Stimulated activated CD4-positive, alpha-beta T cell treated with anti-CD3 and anti-CD28 coated beads, Interleukin-4, amount 100 ng/mL, for 48 hours (primary cell): ENCODE results near the gene TAGLN.
A peak's percentile ranks its signal among the peaks of the same experiment; 100 is the strongest.

Source experiments
- DNase-seq, 2 donors: peaks; one replicate each; pipeline ENCODE4 v3.0.0-alpha.2; 2020; ENCODE audit warnings: low read depth in 2 of 2

Gene TAGLN

GRCh38 chr11:117214404-117215110, 15.4 kb downstream of the TAGLN start:
- DNase-seq: no peak

GRCh38 chr11:117217141-117218084, 18.2 kb downstream of the TAGLN start:
- no peak for DNase-seq

- no peak for DNase-seq
Measured at GRCh38 chr11:117218133-117218915, 19.2 kb downstream of the TAGLN start.

DNA sequence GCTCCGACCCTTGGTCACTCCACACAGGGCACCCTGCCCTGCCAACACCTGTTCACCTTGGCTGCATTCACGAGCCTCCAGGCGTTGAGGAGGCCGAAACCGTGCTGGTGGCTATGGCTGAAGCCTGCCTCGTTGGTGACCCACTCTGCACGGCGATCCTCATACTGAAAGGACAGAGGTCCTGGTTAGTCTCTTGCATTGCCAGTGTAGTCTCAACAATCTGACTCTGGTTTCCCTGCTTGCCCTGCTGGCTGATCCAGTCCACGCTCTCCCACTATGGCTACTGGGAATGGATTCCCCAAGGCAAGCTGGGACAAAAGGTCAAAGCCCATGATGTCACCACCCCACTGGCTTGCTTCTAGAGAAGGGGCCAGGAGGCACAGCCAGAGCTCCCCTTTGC, 19.8 kb downstream of the TAGLN start:
- DNase-seq: no peak

GRCh38 chr11:117219455-117219854, 20.3 kb downstream of the TAGLN start:
- no peak for DNase-seq

DNA sequence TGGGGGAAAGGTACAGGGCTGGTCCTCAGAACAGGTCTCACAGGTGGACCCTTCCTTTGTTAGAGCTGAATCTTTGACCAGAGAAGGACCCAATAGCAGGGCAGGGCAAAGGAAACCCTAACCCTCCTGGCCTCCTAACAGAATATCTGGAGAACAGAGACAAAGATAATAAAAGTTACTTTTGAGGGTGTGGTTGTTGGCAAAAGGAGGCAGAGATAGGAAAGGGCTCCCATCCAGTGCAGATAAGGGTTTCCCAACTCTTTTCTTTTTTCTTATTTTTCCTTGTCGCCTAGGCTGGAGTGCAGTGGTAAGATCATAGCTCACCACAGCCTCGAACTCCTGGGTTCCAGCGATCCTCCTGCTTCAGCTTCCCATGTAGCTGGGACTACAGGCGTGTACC, 20.8 kb downstream of the TAGLN start:
- DNase-seq: no peak

DNA sequence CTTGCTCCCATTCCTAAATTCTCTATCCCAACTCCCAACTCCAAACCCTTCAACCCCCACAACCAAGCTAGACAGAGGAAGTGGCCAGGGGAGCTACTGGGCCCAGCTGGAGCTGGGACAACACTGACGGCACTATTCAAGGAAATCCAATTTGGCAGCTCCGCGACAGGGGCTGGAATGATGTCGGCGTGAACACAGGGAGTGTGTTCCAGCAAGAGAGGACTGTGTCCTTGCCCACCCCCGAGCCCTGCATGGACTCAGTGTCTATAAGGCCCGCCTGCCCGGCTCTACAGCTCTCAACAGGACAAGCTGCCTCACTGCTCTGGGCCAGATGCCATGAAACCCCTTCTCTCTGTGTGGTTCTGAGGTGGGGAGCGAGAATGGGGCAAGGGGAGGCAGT, 21.4 kb downstream of the TAGLN start:
- DNase-seq: no peak

GRCh38 chr11:117220999-117221774, 22.0 kb downstream of the TAGLN start:
- DNase-seq: no peak

DNA sequence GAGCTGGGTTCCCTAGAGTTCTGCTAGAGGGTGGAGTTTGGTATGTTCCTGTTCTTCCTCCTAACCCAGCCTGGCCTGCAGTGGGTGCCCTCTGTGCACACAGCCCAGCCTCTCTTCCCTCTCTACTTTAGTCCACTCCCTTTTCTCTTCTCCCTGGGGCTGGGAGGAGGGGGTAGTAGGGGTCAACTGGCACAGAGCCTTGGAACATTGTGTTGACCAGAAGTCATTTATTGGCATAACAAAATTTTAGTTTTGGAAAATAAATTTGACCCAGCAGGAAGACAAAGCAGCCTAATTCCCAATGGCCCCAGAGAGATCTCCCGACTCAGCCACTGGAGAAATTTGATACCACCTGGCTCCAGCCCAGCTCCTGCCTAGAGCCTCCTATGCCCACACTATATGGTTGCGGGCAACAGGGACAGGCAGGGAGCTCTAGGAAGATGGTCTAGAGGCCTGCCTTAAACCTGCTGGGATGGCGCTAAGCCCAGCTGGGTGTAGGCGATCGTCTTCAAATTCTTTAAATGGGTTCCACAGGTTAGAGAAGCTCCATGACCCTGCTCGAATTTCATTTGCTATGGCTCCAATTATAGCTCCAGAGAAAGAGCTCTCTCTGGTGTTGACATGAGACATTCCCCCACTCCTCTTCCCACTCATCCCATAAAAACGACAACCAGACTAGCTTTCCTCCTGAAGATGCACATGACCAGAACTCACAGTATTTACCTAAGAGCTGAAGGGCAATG, 22.8 kb downstream of the TAGLN start:
- DNase-seq: no peak

DNA sequence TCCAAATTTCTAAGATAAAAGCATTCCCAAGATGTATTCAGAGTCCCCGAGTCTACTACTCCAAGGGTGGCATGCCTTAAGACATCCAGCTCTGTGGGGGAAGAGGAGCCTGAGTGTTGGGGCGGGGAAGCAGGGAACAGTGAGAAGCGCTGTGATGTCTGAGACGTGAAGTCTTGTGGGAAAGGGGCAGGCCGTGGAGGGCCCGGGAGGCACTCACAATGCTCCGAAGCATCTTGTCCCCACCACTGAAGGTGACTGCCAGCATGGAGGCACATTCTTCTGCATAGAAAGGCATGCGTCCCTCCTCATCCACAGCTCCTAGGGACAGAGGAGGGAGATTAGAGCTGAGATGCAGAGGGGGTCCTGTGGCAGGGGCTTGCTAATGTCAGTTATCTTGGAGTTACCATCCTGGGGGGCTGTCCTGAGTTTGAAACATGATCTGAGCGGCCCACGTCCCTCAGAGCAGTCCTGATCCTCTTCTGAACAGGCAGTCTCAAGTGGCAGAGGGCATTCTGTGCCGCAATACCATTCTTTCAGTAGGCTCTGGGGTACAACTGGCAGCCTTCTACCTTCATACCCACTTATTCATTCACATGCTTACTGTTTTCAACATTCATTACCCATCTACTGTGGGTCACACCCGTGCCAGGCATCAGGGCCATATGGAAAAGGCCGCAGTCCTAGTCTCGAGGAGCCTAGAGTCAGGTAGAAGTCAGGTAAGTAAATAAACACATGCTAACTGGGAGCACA, 24.0 kb downstream of the TAGLN start:
- no peak for DNase-seq

DNA sequence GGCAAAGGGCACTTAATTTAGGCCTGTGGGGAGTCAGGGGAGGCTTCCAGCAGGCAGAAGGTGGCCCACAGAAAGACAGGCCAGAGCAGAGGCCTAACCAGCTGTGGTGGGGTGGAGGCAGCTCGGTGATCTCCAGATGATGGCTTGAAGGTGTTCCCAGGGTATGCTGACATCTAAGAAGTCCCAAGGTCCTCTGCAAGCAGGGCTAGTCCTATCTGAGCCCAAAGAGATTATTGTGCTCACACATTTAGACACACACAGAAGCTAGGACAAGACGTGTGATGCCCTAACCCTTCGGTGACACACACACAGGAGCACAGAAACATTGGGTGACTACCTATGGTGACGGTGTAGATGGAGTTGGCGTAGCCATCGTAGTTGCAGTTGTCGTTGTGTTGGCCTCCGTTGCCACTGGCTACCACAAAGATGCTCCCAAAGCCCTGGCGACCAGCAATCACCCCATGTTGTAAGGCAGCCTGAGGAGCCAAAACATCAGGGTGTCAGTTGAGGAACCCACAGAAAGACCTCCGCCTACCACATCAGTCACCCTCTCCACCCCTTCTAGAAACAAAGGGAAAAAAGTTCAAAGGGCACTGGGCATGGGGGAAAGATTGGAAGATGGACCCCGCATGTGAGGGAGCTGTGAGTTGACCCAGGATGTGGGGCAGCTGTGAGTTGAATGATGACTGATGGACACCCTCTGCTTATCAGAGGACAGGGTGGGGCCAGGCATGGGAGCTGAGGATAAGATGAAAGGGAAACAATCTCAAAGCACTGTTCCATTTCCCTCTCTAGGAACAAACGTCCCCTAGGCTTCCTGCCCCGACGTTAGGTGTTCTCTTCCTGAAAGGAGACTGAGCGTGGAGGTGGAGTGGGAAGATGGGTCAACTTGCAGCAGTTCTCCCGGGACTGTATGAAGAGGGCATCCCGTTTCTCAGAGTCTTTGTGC, 24.8 kb downstream of the TAGLN start:
- DNase-seq: no peak

DNA sequence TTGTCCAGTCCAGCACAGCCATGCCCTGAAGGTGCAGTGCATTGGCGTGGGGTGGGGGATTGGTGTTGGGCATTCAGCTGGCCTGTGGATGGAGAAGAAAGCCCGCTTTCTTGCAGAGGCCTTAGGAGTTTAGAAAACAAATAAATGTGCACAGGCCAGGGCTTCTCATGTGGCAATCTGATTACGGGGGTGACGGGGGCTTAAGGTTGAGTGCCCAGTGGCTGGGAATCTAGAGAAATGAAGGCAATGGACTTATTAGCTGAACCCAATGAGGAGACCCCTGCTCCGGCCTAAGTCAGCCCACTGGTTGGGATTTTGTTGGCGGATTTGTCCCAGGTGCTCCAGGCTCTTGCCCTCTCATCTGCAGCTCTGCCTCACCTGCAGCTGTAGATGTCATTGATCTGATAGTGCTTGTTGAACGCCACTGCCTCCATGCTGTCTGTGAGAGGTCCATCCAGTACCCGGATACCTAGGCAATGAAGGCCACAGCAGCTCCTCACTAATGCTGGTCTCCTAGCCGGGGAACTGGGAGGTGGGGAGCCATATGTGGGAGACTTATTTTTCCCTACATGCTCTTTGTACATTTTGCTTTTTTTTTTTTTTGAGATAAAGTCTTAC, 26.5 kb downstream of the TAGLN start:
- no peak for DNase-seq

GRCh38 chr11:117226388-117227385, 27.5 kb downstream of the TAGLN start:
- no peak for DNase-seq

- DNase-seq: no peak
Measured at GRCh38 chr11:117228091-117228490, 28.9 kb downstream of the TAGLN start.

GRCh38 chr11:117229411-117229810, 30.2 kb downstream of the TAGLN start:
- no peak for DNase-seq

DNA sequence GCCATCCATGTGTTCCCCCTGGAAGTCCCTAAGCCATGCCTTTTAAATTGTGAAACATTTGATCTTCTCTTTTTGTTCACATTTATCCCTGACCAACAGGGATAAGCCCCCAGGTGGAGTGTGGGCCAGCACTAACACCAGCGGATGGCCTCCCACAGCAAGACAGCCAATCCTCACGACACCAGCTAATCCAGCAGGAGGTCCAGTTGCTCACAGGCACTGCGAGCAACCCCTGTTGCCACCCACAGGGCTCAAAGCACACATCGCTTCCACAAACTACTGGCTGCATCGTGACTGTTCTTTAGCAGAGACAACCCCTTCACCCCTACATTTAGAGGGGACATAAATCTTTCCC, 30.7 kb downstream of the TAGLN start:
- no peak for DNase-seq

DNA sequence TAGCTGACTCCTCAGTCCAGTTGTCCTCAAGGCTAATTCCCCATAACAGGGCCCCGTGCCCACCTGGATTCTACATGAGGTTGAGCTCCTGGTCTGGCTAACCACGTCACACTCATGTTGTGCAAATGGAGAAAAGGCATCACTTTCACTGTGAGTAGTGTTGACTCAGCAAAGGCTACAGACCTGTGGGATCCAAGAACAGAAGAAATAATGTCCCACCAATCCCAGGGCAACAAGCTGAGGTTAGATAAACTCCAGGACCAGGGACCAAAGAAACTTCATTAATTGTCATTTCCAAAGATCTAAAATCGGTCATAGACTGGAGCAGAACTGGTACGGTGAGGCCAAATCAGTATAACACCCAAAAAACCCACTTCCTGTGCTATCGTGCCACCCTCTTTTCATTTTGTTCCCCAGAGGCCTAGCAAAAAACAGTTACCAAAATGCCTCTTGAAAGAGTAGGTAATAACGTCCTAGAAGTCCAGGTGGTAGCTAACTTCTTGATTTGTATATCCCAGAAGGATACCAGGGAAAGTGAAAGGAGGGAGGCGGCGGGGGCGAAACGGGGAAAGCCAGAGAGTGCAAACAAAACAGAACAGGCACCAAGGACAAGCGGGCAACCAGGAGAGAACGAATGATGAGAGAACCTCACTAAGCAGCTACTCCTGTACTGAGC, 31.3 kb downstream of the TAGLN start:
- peak in 1 of 2 donors; percentile 54 for DNase-seq
